ENCODE data around the gene MTURN. TPM values are rescaled to one million over a fixed set of nuclear protein-coding genes. Genes with fewer than 3 reads are reported as not detected.

Gene MTURN
- total RNA-seq, 1 donor from 2014 or later, result 21.3 TPM

DNA sequence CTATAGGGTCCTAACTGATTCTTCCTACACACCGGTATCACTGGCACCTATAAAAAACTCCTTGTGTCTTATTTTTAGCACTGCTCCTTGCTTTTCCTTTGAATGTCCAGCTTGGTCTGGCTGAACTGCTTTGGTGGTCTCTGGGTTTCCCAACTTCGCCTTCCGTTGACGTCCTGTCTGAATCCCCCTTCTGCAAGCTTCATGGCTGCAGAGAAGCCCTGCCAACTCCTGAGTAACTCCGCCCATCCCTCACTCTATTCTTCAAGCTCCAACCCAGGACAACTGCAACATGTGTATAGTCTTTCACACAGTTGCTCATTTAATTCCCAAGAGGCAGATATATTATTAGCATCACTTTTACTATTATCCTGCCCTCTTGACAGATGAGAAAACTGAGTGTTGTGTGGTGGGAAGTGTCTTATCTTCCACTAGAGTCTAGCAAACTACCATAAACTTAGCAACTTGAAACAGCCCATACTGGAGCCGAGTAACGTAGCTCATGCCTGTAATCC is 40.9 kb downstream of the MTURN start:
- no peaks in the 10 kb centered on the region for H3K27me3 ChIP-seq (ENCODE audit: low read depth)
- H3K27ac ChIP-seq (replicated peaks), result no peak overlapping the region
- no peaks in the 10 kb centered on the region for H3K9me3 ChIP-seq (replicated peaks)
- no peak overlapping the region for H3K4me3 ChIP-seq
- H3K36me3 ChIP-seq, result no peaks in the 10 kb centered on the region
- DNase-seq, result no peak
- intact Hi-C loops (cut with micrococcal nuclease), result no loop called here
- H3K4me1 ChIP-seq, result peaks cover 56% of the 10 kb centered on the region
- TF ChIP-seq, protein P1, sequence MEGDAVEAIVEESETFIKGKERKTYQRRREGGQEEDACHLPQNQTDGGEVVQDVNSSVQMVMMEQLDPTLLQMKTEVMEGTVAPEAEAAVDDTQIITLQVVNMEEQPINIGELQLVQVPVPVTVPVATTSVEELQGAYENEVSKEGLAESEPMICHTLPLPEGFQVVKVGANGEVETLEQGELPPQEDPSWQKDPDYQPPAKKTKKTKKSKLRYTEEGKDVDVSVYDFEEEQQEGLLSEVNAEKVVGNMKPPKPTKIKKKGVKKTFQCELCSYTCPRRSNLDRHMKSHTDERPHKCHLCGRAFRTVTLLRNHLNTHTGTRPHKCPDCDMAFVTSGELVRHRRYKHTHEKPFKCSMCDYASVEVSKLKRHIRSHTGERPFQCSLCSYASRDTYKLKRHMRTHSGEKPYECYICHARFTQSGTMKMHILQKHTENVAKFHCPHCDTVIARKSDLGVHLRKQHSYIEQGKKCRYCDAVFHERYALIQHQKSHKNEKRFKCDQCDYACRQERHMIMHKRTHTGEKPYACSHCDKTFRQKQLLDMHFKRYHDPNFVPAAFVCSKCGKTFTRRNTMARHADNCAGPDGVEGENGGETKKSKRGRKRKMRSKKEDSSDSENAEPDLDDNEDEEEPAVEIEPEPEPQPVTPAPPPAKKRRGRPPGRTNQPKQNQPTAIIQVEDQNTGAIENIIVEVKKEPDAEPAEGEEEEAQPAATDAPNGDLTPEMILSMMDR (IDR thresholded peaks at IDR 0.05; ENCODE audit: borderline replicate concordance), result no peak

- Histone ChIP-seq H3K36me3 (no peaks in the 10 kb centered on the region), H3K27ac (replicated peaks) (no peak overlapping the region), H3K27me3 (ENCODE audit: low read depth) (no peaks in the 10 kb centered on the region), H3K4me3 (no peak overlapping the region), H3K4me1 (peaks cover 57% of the 10 kb centered on the region), H3K9me3 (replicated peaks) (no peaks in the 10 kb centered on the region)
- no peak for DNase-seq
- intact Hi-C loops (cut with micrococcal nuclease), result no loop called here
- TF ChIP-seq, protein P1 (IDR thresholded peaks at IDR 0.05; ENCODE audit: borderline replicate concordance), result no peak
Measured at GRCh38 chr7:30176463-30177109, 41.8 kb downstream of the MTURN start.

- H3K27ac ChIP-seq (replicated peaks), result no peak overlapping the region
Measured at GRCh38 chr7:30177186-30177585, 42.4 kb downstream of the MTURN start.

DNA sequence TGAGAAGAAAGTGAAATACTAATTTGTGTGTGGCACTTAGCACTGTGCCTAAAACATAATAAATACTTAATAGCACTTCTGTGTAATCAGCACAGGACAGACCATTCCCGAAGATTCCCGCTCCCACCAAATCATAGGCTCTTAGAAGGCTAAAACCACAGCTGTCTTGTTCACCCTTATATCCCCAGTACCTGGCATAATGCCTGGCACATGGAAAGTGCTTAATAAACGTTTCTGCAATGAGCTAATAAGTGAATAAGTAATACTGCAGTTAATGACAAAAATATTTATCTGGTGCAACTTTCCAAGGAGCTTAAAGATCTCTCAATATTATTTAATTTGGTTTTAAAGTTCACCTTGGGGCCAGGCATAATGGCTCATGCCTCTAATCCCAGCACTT is 43.2 kb downstream of the MTURN start:
- Histone ChIP-seq H3K27me3 (ENCODE audit: low read depth) (no peaks in the 10 kb centered on the region), H3K4me3 (no peak overlapping the region), H3K4me1 (peaks cover 59% of the 10 kb centered on the region), H3K9me3 (replicated peaks) (no peaks in the 10 kb centered on the region), H3K27ac (replicated peaks) (no peak overlapping the region), H3K36me3 (no peaks in the 10 kb centered on the region)
- TF ChIP-seq, protein P1 (IDR thresholded peaks at IDR 0.05; ENCODE audit: borderline replicate concordance), result no peak
- DNase-seq, result no peak
- intact Hi-C loops (cut with micrococcal nuclease), result no loop called here

More at GRCh38 chr7:30177186-30177585, 42.4 kb downstream of the MTURN start:
- no peaks in the 10 kb centered on the region for H3K36me3 ChIP-seq
- peaks cover 60% of the 10 kb centered on the region for H3K4me1 ChIP-seq
- no peaks in the 10 kb centered on the region for H3K27me3 ChIP-seq (ENCODE audit: low read depth)
- no peak for DNase-seq
- intact Hi-C loops (cut with micrococcal nuclease), result no loop called here
- no peaks in the 10 kb centered on the region for H3K9me3 ChIP-seq (replicated peaks)
- TF ChIP-seq, protein P1 (IDR thresholded peaks at IDR 0.05; ENCODE audit: borderline replicate concordance), result no peak
- no peak overlapping the region for H3K4me3 ChIP-seq

- Histone ChIP-seq H3K27ac (replicated peaks) (no peak overlapping the region), H3K4me3 (no peak overlapping the region), H3K9me3 (replicated peaks) (no peaks in the 10 kb centered on the region), H3K36me3 (no peaks in the 10 kb centered on the region), H3K4me1 (peaks cover 59% of the 10 kb centered on the region), H3K27me3 (ENCODE audit: low read depth) (no peaks in the 10 kb centered on the region)
- TF ChIP-seq, protein P1 (IDR thresholded peaks at IDR 0.05; ENCODE audit: borderline replicate concordance), result no peak
- no peak for DNase-seq
- intact Hi-C loops (cut with micrococcal nuclease), result no loop called here
Measured at GRCh38 chr7:30178748-30179436, 44.1 kb downstream of the MTURN start.
